ENCODE measurements around the gene MCOLN1. TPM values are rescaled to one million over a fixed set of nuclear protein-coding genes. Genes with fewer than 3 reads are reported as not detected.

MCOLN1 gene
- polyA plus RNA-seq, 1 of the 3 experiments (the other 2 are of a cell fraction): 28.4 TPM

DNA sequence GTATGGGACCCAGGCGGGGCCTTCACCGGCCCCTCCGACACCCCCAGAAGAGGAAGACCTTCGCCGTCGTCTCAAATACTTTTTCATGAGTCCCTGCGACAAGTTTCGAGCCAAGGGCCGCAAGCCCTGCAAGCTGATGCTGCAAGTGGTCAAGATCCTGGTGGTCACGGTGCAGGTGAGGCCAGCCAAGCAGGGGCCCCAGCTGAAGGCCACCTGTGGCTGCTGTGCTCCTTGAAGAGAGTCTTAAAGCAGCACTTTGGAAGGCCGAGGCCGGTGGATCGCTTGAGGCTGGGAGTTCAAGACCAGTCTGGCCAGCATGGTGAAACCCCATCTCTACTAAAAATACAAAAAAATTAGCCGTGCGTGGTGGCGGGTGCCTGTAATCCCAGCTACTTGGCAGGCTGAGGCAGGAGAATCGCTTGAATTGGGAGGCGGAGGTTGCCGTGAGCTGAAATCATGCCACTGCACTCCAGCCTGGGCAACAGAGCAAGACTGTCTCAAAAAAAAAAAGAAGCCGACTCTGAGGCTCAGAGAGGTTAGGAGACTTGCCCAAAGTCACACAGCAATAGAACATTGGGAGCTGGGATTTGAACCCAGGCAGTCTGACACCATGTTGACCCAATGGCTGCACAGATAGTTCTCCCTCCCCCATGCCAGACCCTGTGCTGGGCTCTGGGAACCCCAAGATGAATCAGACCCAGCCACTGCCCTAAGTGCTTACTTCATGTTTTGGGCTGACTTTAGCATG lies 2.7 kb downstream of the MCOLN1 start (continued):
- no peak for TF ChIP-seq MAX (IDR thresholded peaks at IDR 0.05; ENCODE audit: low read depth)
- no peak for TF ChIP-seq TCF12 (IDR thresholded peaks at IDR 0.05)
- no peak for TF ChIP-seq ZBTB33 (IDR thresholded peaks at IDR 0.05; ENCODE audit: borderline replicate concordance, low read depth)
- no peak for TF ChIP-seq NFIC (IDR thresholded peaks at IDR 0.05; ENCODE audit: borderline replicate concordance)
- TF ChIP-seq POLR2AphosphoS5 (IDR thresholded peaks at IDR 0.05; ENCODE audit: low read depth, low read length): no peak

GRCh38 chr19:7526059-7526929 lies 3.9 kb downstream of the MCOLN1 start:
- POLR2A ChIA-PET: interaction anchor here (0.7 kb wide), 1 partner anchor 10 kb away, joined by 3 read pairs; no protein-coding TSS in a partner anchor

DNA sequence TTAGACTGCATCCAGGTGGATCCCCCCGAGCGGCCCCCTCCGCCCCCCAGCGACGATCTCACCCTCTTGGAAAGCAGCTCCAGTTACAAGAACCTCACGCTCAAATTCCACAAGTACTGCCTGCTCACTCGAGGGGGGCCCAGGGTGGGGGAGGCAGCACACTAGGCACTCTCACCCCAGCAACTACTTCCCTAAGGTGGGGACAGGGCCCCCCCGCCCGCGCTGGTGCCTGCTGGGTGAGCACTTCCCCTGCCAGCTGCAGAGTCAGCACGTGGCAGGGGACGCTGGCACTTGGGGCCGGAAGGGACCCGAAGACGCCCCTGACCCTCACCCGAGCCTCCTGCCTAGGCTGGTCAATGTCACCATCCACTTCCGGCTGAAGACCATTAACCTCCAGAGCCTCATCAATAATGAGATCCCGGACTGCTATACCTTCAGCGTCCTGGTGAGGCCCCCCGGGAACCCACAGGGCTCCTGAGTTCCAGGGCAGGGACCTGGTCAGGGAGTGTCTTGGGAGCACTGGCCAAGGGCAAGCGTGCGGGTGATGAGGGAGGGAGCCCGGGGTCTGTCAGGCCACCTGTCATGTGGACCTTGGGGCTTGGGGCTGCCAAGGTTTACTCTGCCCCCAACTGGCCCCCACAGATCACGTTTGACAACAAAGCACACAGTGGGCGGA lies 5.2 kb downstream of the MCOLN1 start:
- ChIA-PET CTCF (no interaction called here), POLR2A (no interaction called here)
- Histone ChIP-seq H3K27me3 (ENCODE audit: insufficient read depth) (no peaks in the 10 kb centered on the region), H3K9me2 (no peaks in the 10 kb centered on the region), H3K79me2 (ENCODE audit: insufficient read depth) (peaks cover 5% of the 10 kb centered on the region), H3K4me3 (ENCODE audit: low read depth in 2 of 2, low read length in 1 of 2) (no peak overlapping the region), H4K20me1 (ENCODE audit: insufficient read depth) (no peaks in the 10 kb centered on the region), H3K9me3 (no peaks in the 10 kb centered on the region), H3K4me1 (ENCODE audit: control insufficient read depth in 1 of 2, insufficient read depth in 2 of 2, low read depth in 1 of 2, low read length in 1 of 2) (peaks cover 5 to 9% of the 10 kb centered on the region in 2 experiments; a peak in 2 of 4 replicates), H3K36me3 (replicated peaks in 1 of 2; ENCODE audit: control insufficient read depth in 1 of 2, insufficient read depth in 2 of 2, low read length in 1 of 2) (peaks cover 0 to 3% of the 10 kb centered on the region in 2 experiments), H3K4me2 (no peak overlapping the region), H3F3A (replicated peaks; ENCODE audit: insufficient read depth) (no peaks in the 10 kb centered on the region), H2AFZ (ENCODE audit: low read depth) (no peak overlapping the region), H3K9ac (no peak overlapping the region), H3K27ac (ENCODE audit: low read depth in 2 of 2, low read length in 1 of 2) (no peak overlapping the region)
- no peak for DNase-seq
- WGBS (ENCODE audit: low lambda C conversion rate): 96% methylated on average over 4 of the region's 25 CpGs
- TF ChIP-seq RCOR1 (IDR thresholded peaks at IDR 0.05; ENCODE audit: low read length) (no peak), POLR2AphosphoS5 (IDR thresholded peaks at IDR 0.05; ENCODE audit: low read depth, low read length) (no peak), JUND (IDR thresholded peaks at IDR 0.05) (no peak), MAX (IDR thresholded peaks at IDR 0.05; ENCODE audit: low read depth) (no peak), MEF2A (IDR thresholded peaks at IDR 0.05; ENCODE audit: borderline replicate concordance, low read depth) (no peak), USF1 (IDR thresholded peaks at IDR 0.05; ENCODE audit: borderline replicate concordance, low read depth) (no peak), NFIC (IDR thresholded peaks at IDR 0.05; ENCODE audit: borderline replicate concordance) (no peak), EP300 (IDR thresholded peaks at IDR 0.05; ENCODE audit: borderline replicate concordance in 1 of 2, low read depth in 1 of 2, low read length in 1 of 2) (no peak), TAF1 (IDR thresholded peaks at IDR 0.05; ENCODE audit: borderline replicate concordance, low read depth, low read length) (no peak)
- TF ChIP-seq, protein P1, sequence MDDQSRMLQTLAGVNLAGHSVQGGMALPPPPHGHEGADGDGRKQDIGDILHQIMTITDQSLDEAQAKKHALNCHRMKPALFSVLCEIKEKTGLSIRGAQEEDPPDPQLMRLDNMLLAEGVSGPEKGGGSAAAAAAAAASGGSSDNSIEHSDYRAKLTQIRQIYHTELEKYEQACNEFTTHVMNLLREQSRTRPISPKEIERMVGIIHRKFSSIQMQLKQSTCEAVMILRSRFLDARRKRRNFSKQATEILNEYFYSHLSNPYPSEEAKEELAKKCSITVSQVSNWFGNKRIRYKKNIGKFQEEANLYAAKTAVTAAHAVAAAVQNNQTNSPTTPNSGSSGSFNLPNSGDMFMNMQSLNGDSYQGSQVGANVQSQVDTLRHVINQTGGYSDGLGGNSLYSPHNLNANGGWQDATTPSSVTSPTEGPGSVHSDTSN (IDR thresholded peaks at IDR 0.05): no peak
- TF ChIP-seq, protein P2, sequence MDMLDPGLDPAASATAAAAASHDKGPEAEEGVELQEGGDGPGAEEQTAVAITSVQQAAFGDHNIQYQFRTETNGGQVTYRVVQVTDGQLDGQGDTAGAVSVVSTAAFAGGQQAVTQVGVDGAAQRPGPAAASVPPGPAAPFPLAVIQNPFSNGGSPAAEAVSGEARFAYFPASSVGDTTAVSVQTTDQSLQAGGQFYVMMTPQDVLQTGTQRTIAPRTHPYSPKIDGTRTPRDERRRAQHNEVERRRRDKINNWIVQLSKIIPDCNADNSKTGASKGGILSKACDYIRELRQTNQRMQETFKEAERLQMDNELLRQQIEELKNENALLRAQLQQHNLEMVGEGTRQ (IDR thresholded peaks at IDR 0.05; ENCODE audit: borderline replicate concordance, low read depth, low read length): no peak

More at GRCh38 chr19:7526059-7526929, 3.9 kb downstream of the MCOLN1 start:
- Histone ChIP-seq H3K9me2 (no peaks in the 10 kb centered on the region), H3K27me3 (ENCODE audit: insufficient read depth) (no peaks in the 10 kb centered on the region), H3K27ac (ENCODE audit: low read depth in 2 of 2, low read length in 1 of 2) (no peak overlapping the region), H3K4me2 (no peak overlapping the region), H3K79me2 (ENCODE audit: insufficient read depth) (peaks cover 7% of the 10 kb centered on the region), H2AFZ (ENCODE audit: low read depth) (no peak overlapping the region), H3F3A (replicated peaks; ENCODE audit: insufficient read depth) (peaks cover 6% of the 10 kb centered on the region), H4K20me1 (ENCODE audit: insufficient read depth) (no peaks in the 10 kb centered on the region), H3K9ac (no peak overlapping the region), H3K4me3 (ENCODE audit: low read depth in 2 of 2, low read length in 1 of 2) (no peak overlapping the region), H3K36me3 (replicated peaks in 1 of 2; ENCODE audit: control insufficient read depth in 1 of 2, insufficient read depth in 2 of 2, low read length in 1 of 2) (peaks cover 0 to 3% of the 10 kb centered on the region in 2 experiments), H3K9me3 (no peaks in the 10 kb centered on the region), H3K4me1 (ENCODE audit: control insufficient read depth in 1 of 2, insufficient read depth in 2 of 2, low read depth in 1 of 2, low read length in 1 of 2) (peaks cover 5 to 14% of the 10 kb centered on the region in 2 experiments; a peak in 2 of 4 replicates)
- TF ChIP-seq SMC3 (IDR thresholded peaks at IDR 0.05; ENCODE audit: low read depth, low read length) (no peak), TAF1 (IDR thresholded peaks at IDR 0.05; ENCODE audit: borderline replicate concordance, low read depth, low read length) (no peak), GATA2 (CRISPR knock-in tag; IDR thresholded peaks at IDR 0.05) (no peak), EP300 (IDR thresholded peaks at IDR 0.05; ENCODE audit: borderline replicate concordance in 1 of 2, low read depth in 1 of 2, low read length in 1 of 2) (no peak), GABPA (IDR thresholded peaks at IDR 0.05; ENCODE audit: low read depth) (no peak), NFIC (IDR thresholded peaks at IDR 0.05; ENCODE audit: borderline replicate concordance) (no peak), MXI1 (IDR thresholded peaks at IDR 0.05; ENCODE audit: low read depth, low read length) (no peak), ELF1 (IDR thresholded peaks at IDR 0.05) (no peak), FOSL2 (IDR thresholded peaks at IDR 0.05; ENCODE audit: borderline replicate concordance, low read depth) (no peak)
- 87% methylated on average over 15 of the region's 31 CpGs for WGBS (ENCODE audit: low lambda C conversion rate)
- CTCF ChIA-PET: no interaction called here
- no peak for DNase-seq

Measured in SK-N-SH (cell line).